Sigmoid colon (tissue), 4 donors: ENCODE results near the gene KRT81.

ENCODE experiments used
- POLR2AphosphoS5 ChIP-seq, 4 donors: sonication (generic); formaldehyde crosslinking; IDR thresholded peaks; one replicate each; pipeline ENCODE4 v1.6.1; 2017; ENCODE audit warnings: antibody characterized with exemption in 4 of 4
- TF ChIP-seq, protein P1 (sequence below), 4 experiments: fragments of 450-650 bp in 3 of 4; fragments of 200-600 bp in 1 of 4; IDR thresholded peaks; one replicate each; pipeline ENCODE4 v1.5.1; 2016 to 2019; ENCODE audit warnings: antibody characterized with exemption in 4 of 4, mild to moderate bottlenecking in 3 of 4, moderate library complexity in 2 of 4

DNA sequence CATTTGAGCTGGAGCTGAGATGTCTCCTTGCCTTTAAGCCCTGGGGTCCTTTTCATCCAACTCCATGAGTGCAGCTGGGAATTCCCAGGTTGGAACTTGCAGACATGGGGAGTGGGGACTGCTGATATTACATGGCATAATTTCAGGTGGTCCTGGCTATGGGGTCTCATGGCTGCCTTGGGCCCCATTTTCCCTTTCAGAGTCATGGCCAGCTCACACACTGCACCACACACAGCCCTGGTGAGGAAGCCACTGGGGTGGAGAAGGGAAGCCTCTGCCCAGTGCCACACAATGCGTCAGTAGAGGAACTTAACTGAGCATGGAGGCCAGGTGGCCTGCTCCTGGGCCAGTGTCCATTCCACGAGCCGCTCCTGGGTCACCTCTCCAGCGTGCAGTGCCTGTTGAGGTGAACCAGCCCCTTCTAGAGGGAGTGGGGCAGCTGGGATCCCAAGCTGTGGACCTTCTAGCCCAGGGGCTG is 34.2 kb downstream of the KRT81 start:
- TF ChIP-seq, protein P1, sequence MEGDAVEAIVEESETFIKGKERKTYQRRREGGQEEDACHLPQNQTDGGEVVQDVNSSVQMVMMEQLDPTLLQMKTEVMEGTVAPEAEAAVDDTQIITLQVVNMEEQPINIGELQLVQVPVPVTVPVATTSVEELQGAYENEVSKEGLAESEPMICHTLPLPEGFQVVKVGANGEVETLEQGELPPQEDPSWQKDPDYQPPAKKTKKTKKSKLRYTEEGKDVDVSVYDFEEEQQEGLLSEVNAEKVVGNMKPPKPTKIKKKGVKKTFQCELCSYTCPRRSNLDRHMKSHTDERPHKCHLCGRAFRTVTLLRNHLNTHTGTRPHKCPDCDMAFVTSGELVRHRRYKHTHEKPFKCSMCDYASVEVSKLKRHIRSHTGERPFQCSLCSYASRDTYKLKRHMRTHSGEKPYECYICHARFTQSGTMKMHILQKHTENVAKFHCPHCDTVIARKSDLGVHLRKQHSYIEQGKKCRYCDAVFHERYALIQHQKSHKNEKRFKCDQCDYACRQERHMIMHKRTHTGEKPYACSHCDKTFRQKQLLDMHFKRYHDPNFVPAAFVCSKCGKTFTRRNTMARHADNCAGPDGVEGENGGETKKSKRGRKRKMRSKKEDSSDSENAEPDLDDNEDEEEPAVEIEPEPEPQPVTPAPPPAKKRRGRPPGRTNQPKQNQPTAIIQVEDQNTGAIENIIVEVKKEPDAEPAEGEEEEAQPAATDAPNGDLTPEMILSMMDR (IDR thresholded peaks at IDR 0.05) = no peak
- TF ChIP-seq POLR2AphosphoS5 (IDR thresholded peaks at IDR 0.05) = no peak
